ENCODE measurements around the gene C19orf38.

GRCh38 chr19:10887616-10888367, 39.6 kb downstream of the C19orf38 start:
- TF ChIP-seq, protein P1, sequence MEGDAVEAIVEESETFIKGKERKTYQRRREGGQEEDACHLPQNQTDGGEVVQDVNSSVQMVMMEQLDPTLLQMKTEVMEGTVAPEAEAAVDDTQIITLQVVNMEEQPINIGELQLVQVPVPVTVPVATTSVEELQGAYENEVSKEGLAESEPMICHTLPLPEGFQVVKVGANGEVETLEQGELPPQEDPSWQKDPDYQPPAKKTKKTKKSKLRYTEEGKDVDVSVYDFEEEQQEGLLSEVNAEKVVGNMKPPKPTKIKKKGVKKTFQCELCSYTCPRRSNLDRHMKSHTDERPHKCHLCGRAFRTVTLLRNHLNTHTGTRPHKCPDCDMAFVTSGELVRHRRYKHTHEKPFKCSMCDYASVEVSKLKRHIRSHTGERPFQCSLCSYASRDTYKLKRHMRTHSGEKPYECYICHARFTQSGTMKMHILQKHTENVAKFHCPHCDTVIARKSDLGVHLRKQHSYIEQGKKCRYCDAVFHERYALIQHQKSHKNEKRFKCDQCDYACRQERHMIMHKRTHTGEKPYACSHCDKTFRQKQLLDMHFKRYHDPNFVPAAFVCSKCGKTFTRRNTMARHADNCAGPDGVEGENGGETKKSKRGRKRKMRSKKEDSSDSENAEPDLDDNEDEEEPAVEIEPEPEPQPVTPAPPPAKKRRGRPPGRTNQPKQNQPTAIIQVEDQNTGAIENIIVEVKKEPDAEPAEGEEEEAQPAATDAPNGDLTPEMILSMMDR (conservative IDR thresholded peaks at IDR 0.05 in 1 of 2, IDR thresholded peaks at IDR 0.05 in 1 of 2; ENCODE audit: extremely low read depth in 1 of 2, insufficient read depth in 1 of 2, low read depth in 1 of 2, low read length in 2 of 2) = no peak
- TF ChIP-seq EZH2 (IDR thresholded peaks at IDR 0.05; ENCODE audit: borderline replicate concordance, low read length) = no peak

Measured in mammary epithelial cell (primary cell).